Esophagus muscularis mucosa (tissue), 4 donors: ENCODE data around the gene USP16.

Experiments used
- CTCF ChIP-seq, 3 experiments: fragments of 200-600 bp in 2 of 3; fragments of 450-650 bp in 1 of 3; sonication (generic) in 2 of 3; IDR thresholded peaks; one replicate each; pipeline ENCODE4 v1.5.1; 2017 to 2019; ENCODE audit warnings: antibody characterized with exemption in 3 of 3, mild to moderate bottlenecking in 2 of 3, moderate library complexity in 1 of 3
- EP300 ChIP-seq: sonication (generic); formaldehyde crosslinking; IDR thresholded peaks from one replicate; pipeline ENCODE4 v1.6.1; 2017; ENCODE audit warnings: antibody characterized with exemption
- POLR2A ChIP-seq: fragments of 450-650 bp; IDR thresholded peaks from one replicate; pipeline ENCODE4 v1.6.1; 2017; ENCODE audit warnings: antibody characterized with exemption, moderate library complexity, mild to moderate bottlenecking, low read depth
- POLR2AphosphoS5 ChIP-seq, 2 donors: sonication (generic); formaldehyde crosslinking; IDR thresholded peaks; one replicate each; pipeline ENCODE4 v1.6.1; 2017; ENCODE audit warnings: antibody characterized with exemption in 2 of 2

GRCh38 chr21:28982637-28983036 is 41.8 kb upstream of the USP16 start:
- no peak for TF ChIP-seq POLR2AphosphoS5 (IDR thresholded peaks at IDR 0.05)
- TF ChIP-seq CTCF (IDR thresholded peaks at IDR 0.05) = no peak
- TF ChIP-seq POLR2A = no peak
- no peak for TF ChIP-seq EP300
